NK-92 treated with Interleukin-12 subunit alpha and Interleukin-12 subunit beta, amount 100 ng/mL, for 24 hours (cell line): ENCODE data around the gene NTSR2.

ENCODE experiments used
- DNase-seq: peaks from one replicate; lab custom pipeline; 2025; lab: John Stamatoyannopoulos, UW

Gene NTSR2

GRCh38 chr2:11628675-11629074, 41.3 kb downstream of the NTSR2 start:
- DNase-seq = no peak

GRCh38 chr2:11625671-11626070, 44.3 kb downstream of the NTSR2 start:
- no peak for DNase-seq

GRCh38 chr2:11624893-11625292, 45.1 kb downstream of the NTSR2 start:
- DNase-seq = no peak

- DNase-seq = no peak
Observed at GRCh38 chr2:11622611-11623010, 47.4 kb downstream of the NTSR2 start.

GRCh38 chr2:11621410-11621809, 48.6 kb downstream of the NTSR2 start:
- no peak for DNase-seq

- DNase-seq = no peak
Observed at GRCh38 chr2:11618708-11619062, 51.3 kb downstream of the NTSR2 start.

GRCh38 chr2:11617984-11618707, 51.8 kb downstream of the NTSR2 start:
- no peak for DNase-seq

- DNase-seq = no peak
Observed at GRCh38 chr2:11617527-11617926, 52.5 kb downstream of the NTSR2 start.

GRCh38 chr2:11616851-11617415, 53.1 kb downstream of the NTSR2 start:
- no peak for DNase-seq

GRCh38 chr2:11616097-11616687, 53.8 kb downstream of the NTSR2 start:
- DNase-seq = no peak

- DNase-seq = no peak
Observed at GRCh38 chr2:11615209-11615608, 54.8 kb downstream of the NTSR2 start.

GRCh38 chr2:11613297-11613696, 56.7 kb downstream of the NTSR2 start:
- no peak for DNase-seq

- no peak for DNase-seq
Observed at GRCh38 chr2:11612553-11613215, 57.3 kb downstream of the NTSR2 start.

GRCh38 chr2:11611251-11611650, 58.7 kb downstream of the NTSR2 start:
- no peak for DNase-seq

- DNase-seq = no peak
Observed at GRCh38 chr2:11610624-11611242, 59.3 kb downstream of the NTSR2 start.
